ENCODE results near the gene CDK18. TPM values are rescaled to one million over a fixed set of nuclear protein-coding genes. Genes with fewer than 3 reads are reported as not detected.

CDK18 gene
- total RNA-seq, 6 experiments from 2014 or later, result 6.3 to 22.3 (median 9.7) TPM

DNA sequence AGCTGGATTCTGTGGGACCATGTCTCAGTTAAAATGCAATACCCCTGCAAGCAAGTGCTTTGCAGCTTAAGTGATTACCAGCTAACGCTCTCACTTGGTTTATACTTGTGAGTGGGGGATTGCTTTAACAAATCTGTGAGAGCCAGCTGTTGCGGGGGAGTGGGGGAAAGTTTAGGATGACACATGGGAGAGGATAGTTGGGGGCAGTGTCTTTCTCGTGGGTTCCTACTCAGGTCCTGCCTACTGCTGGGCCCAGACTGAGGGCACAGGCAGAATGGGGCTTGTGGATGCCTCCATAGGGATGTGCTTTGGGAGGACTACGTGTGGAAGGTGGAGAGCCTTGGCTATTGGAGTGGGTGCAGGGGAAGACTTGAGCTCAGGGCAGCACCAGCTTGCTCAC lies 67.3 kb downstream of the CDK18 start:
- TF ChIP-seq, protein P1, sequence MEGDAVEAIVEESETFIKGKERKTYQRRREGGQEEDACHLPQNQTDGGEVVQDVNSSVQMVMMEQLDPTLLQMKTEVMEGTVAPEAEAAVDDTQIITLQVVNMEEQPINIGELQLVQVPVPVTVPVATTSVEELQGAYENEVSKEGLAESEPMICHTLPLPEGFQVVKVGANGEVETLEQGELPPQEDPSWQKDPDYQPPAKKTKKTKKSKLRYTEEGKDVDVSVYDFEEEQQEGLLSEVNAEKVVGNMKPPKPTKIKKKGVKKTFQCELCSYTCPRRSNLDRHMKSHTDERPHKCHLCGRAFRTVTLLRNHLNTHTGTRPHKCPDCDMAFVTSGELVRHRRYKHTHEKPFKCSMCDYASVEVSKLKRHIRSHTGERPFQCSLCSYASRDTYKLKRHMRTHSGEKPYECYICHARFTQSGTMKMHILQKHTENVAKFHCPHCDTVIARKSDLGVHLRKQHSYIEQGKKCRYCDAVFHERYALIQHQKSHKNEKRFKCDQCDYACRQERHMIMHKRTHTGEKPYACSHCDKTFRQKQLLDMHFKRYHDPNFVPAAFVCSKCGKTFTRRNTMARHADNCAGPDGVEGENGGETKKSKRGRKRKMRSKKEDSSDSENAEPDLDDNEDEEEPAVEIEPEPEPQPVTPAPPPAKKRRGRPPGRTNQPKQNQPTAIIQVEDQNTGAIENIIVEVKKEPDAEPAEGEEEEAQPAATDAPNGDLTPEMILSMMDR (IDR thresholded peaks at IDR 0.05), result no peak
- TF ChIP-seq POLR2A (IDR thresholded peaks at IDR 0.05), result no peak
- Histone ChIP-seq H3K4me3 (no peak overlapping the region), H3K27me3 (peaks cover 0 to 9% of the 10 kb centered on the region in 2 donors), H3K36me3 (no peaks in the 10 kb centered on the region), H3K9me3 (no peaks in the 10 kb centered on the region), H3K27ac (no peak overlapping the region), H3K4me1 (no peaks in the 10 kb centered on the region)
- intact Hi-C loops (cut with DNase I), result no loop called here
- ATAC-seq (no peak), DNase-seq (peak in 1 of 3 donors; percentile 10)
- WGBS (ENCODE audit: insufficient coverage, low coverage, low lambda C conversion rate, missing lambda C conversion rate), result 57% methylated on average over 4 of the region's 4 CpGs

DNA sequence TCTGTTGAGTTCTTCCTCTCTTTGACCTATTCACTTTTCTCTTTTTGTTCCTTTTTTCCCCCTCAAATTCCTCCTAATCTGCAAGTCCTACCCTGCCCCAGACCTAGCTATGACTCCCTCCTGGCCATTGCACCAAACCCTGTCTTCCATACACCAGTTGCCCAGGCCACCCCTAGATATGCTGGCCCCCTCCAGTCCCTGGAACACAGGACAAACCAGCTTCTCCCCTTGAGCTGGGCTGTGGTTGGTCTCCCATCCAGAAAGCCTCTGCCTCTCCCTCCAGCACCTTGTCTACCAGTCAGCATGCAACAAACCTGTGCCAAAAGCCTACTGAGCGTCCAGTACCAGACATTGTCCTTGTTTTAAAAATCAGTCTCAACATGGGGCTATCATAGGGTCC lies 68.0 kb downstream of the CDK18 start:
- Histone ChIP-seq H3K27ac (no peak overlapping the region), H3K27me3 (peaks cover 0 to 9% of the 10 kb centered on the region in 2 donors), H3K4me3 (no peak overlapping the region), H3K4me1 (no peaks in the 10 kb centered on the region), H3K36me3 (no peaks in the 10 kb centered on the region), H3K9me3 (no peaks in the 10 kb centered on the region)
- peak in 1 of 3 donors; percentile 6 for DNase-seq
- intact Hi-C loops (cut with DNase I), result no loop called here
- WGBS (ENCODE audit: insufficient coverage, low coverage, low lambda C conversion rate, missing lambda C conversion rate), result 63% methylated on average over 1 of the region's 1 CpG
- ATAC-seq, result no peak
- no peak for TF ChIP-seq POLR2A (IDR thresholded peaks at IDR 0.05)
- TF ChIP-seq, protein P1 (IDR thresholded peaks at IDR 0.05), result no peak

DNA sequence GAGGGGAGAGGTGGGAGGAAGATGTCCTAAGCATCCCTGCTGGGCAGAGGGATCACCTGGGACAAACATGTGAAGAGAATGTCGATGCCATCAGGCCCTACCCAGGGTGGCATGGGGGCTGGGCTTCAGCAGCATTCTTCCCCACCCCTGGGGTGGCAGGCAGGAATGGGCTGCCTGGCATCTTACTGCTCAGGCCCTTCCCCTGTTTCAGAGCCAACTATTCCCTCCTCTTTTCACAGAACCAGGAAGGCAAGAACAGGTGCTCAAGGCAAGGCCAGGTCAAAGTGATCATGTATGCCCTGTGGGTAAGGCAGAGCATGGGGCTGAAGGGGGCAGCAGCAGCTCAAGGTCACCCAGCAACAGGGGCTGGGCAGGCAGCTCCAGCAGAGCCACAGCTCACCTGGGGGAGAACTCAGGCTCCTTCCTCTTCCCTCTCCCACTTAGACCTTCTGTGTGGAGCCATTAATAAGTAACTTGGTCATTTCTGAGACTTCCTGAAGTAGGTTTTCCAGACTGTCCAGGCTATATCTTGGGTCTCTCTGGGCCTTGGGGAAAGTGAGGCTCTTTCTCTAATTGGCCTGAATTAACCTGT lies 70.9 kb downstream of the CDK18 start:
- intact Hi-C loops (cut with DNase I), result no loop called here
- Histone ChIP-seq H3K27me3 (no peaks in the 10 kb centered on the region), H3K4me3 (no peak overlapping the region), H3K4me1 (no peaks in the 10 kb centered on the region), H3K9me3 (no peaks in the 10 kb centered on the region), H3K27ac (no peak overlapping the region), H3K36me3 (no peaks in the 10 kb centered on the region)
- no CpG with 5 or more reads among the region's 1 CpG for WGBS (ENCODE audit: insufficient coverage, low coverage, low lambda C conversion rate, missing lambda C conversion rate)
- ATAC-seq, result no peak
- DNase-seq, result peak in 1 of 3 donors; percentile 17
- TF ChIP-seq POLR2A (IDR thresholded peaks at IDR 0.05), result no peak
- TF ChIP-seq, protein P1 (IDR thresholded peaks at IDR 0.05), result no peak

DNA sequence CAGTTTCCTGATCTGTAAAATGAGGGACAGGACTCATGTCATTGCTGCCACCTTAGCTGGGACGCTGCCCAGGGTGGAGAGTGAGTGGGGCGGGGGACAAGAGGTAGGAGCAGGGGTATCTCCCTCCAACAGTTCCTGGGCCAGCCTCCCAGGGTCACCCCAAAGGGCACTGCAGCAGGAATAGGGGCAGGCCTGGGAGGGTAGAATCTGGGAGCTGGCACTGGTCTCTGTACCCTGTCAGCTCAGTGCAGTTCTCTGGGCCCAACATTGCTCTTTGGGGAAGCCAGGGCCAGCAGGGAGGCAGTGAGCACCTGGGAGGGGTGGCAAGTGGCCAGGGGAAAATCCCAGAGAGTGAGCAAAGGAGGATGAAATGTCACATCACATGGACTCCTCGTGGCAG lies 71.5 kb downstream of the CDK18 start:
- ATAC-seq (peak in 1 of 4 donors; percentile 22), DNase-seq (peak in 1 of 3 donors; percentile 28)
- H3K4me3 ChIP-seq, result no peak overlapping the region
- intact Hi-C loops (cut with DNase I), result no loop called here
- no peak overlapping the region for H3K27ac ChIP-seq
- H3K4me1 ChIP-seq, result no peaks in the 10 kb centered on the region
- TF ChIP-seq, protein P1 (IDR thresholded peaks at IDR 0.05), result no peak
- no peak for TF ChIP-seq POLR2A (IDR thresholded peaks at IDR 0.05)
- no peaks in the 10 kb centered on the region for H3K36me3 ChIP-seq
- no peaks in the 10 kb centered on the region for H3K27me3 ChIP-seq
- no CpG with 5 or more reads among the region's 3 CpGs for WGBS (ENCODE audit: insufficient coverage, low coverage, low lambda C conversion rate, missing lambda C conversion rate)
- H3K9me3 ChIP-seq, result no peaks in the 10 kb centered on the region
